Natural killer cell treated with Interleukin-12 subunit alpha and Interleukin-12 subunit beta and Interleukin-15 and Interleukin-18, amount 100 ng/mL, for 72 hours (primary cell): ENCODE data around the gene PTTG2. TPM values are rescaled to one million over a fixed set of nuclear protein-coding genes. Genes with fewer than 3 reads are reported as not detected.
"Not testable (repeated sequence)": the region's sequence is repeated elsewhere in the genome, so short reads cannot be mapped to it uniquely, and the experiment has no call there.

Experiments
- ATAC-seq, 2 donors: fragments of 150-1000 bp; cut with Tn5 transposase in 1 of 2; sonication (Bioruptor Pico), chemical (Tn5 transposase) in 1 of 2; 2 replicates each; pipeline ENCODE4 v1.10.0; 2021
- DNase-seq: peaks from one replicate; pipeline ENCODE4 v3.0.0; 2022; ENCODE audit warnings: low spot score
- H3K27ac Mint-ChIP-seq, 2 donors: 1 replicate in 1 of 2; 2 replicates in 1 of 2; pipeline ENCODE4 v1.8.0; 2022; ENCODE audit warnings: mixed read lengths in 2 of 2, mild to moderate bottlenecking in 1 of 2, moderate library complexity in 1 of 2
- H3K27me3 Mint-ChIP-seq, 2 donors: 1 replicate in 1 of 2; 2 replicates in 1 of 2; pipeline ENCODE4 v1.8.0; 2022; ENCODE audit warnings: mixed read lengths in 2 of 2
- H3K36me3 Mint-ChIP-seq: one replicate; pipeline ENCODE4 v1.8.0; 2022; ENCODE audit warnings: mixed read lengths
- H3K4me1 Mint-ChIP-seq, 2 donors: 1 replicate in 1 of 2; 2 replicates in 1 of 2; pipeline ENCODE4 v1.8.0; 2022; ENCODE audit warnings: low read depth in 2 of 2, mixed read lengths in 2 of 2, mild to moderate bottlenecking in 1 of 2
- H3K4me3 Mint-ChIP-seq: one replicate; pipeline ENCODE4 v1.8.0; 2022; ENCODE audit warnings: mixed read lengths
- H3K9me3 Mint-ChIP-seq: 2 replicates; pipeline ENCODE4 v1.8.0; 2022; ENCODE audit warnings: mixed read lengths
- total RNA-seq, 2 donors: library from RNA; stranded (reverse); gene quantifications; one replicate each; pipeline ENCODE4 v1.2.3, GENCODE V29; 2022

PTTG2 gene
- 1 to 10 TPM; 1.6 to 3.2 TPM for total RNA-seq

DNA sequence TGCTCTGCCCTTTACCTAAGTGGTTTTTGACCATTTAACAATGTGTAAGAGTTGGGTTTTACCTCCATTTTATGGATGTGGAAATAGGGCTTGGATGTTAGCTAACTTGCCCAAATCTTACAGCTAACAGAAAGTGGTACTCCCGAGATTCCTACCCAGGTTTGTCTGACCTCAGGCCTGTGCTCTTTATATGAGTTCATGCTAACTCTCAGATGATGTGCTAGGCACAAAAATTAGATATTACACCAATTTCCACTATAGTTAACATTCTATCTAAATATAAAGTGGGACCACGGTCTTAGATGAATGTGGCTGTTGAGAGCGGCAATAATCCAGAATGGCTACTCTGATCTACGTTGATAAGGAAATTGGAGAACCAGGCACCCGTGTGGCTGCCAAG lies at the start of gene PTTG2:
TSS of gene PTTG2 (plus strand) at position 301 of the 400 bp plus-strand sequence. CDS start at position 338, 37 bp downstream.
- H3K27me3 Mint-ChIP-seq: no peaks in the 10 kb centered on the region
- H3K36me3 Mint-ChIP-seq: no peaks in the 10 kb centered on the region
- DNase-seq: no peak
- ATAC-seq: no peak
- no peak within 1 kb of the TSS for H3K27ac Mint-ChIP-seq
- H3K9me3 Mint-ChIP-seq: no peaks in the 10 kb centered on the region
- H3K4me1 Mint-ChIP-seq: peaks cover 8 to 11% of the 10 kb centered on the region in 2 donors
- no peak within 1 kb of the TSS for H3K4me3 Mint-ChIP-seq

DNA sequence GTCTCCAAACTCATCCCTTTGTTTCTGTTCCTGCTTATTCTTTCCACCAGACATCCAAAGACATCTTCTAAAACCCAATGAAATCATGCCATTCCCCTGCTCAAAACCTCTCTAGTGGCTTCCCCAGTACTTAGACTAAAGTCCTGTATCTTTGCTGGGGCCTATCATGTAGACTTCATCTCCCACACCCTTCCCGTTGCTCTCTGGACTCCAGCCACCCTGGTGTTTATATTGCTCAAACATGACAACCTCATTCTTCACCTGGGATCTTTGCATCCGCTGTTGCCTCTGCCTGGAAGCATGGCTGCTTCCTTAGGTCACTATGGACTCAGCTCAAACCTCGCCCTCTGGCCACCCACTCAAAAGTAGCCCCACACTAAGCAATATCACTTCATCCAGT lies 45.7 kb upstream of the PTTG2 start:
- ATAC-seq (no peak), DNase-seq (no peak)
- Mint-ChIP-seq H3K27ac (no peak overlapping the region), H3K9me3 (no peaks in the 10 kb centered on the region), H3K4me1 (peaks cover 13% of the 10 kb centered on the region in 2 donors), H3K4me3 (no peak overlapping the region), H3K36me3 (no peaks in the 10 kb centered on the region), H3K27me3 (no peaks in the 10 kb centered on the region)

DNA sequence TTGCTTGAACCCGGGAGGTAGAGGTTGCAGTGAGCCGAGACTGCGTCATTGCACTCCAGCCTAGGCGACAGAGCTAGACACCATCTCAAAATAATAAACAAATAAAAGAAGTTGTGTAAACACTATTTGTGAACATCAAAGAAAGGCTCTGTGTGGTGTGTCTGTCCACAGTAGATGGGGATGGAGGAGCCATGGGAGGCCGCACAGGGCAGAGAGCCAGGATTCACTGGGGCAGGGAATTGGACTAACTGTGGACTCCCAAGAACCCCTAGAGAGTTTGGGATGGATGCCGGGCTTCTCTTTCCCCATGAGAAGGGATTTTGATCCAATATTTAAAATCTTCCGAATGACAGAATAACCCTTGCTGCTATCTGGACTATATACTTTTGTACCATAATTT lies 42.8 kb upstream of the PTTG2 start:
- Mint-ChIP-seq H3K9me3 (no peaks in the 10 kb centered on the region), H3K36me3 (no peaks in the 10 kb centered on the region), H3K27me3 (no peaks in the 10 kb centered on the region), H3K27ac (no peak overlapping the region), H3K4me3 (no peak overlapping the region), H3K4me1 (peaks cover 8 to 19% of the 10 kb centered on the region in 2 donors)
- no peak for ATAC-seq
- no peak for DNase-seq

GRCh38 chr4:37918653-37919052 lies 41.5 kb upstream of the PTTG2 start:
- no peak overlapping the region for H3K27ac Mint-ChIP-seq
- no peak overlapping the region for H3K4me3 Mint-ChIP-seq
- H3K9me3 Mint-ChIP-seq: no peaks in the 10 kb centered on the region
- no peaks in the 10 kb centered on the region for H3K27me3 Mint-ChIP-seq
- H3K36me3 Mint-ChIP-seq: no peaks in the 10 kb centered on the region
- peaks cover 10 to 18% of the 10 kb centered on the region in 2 donors for H3K4me1 Mint-ChIP-seq
- DNase-seq: no peak
- ATAC-seq: no peak

- no peaks in the 10 kb centered on the region for H3K36me3 Mint-ChIP-seq
- DNase-seq (no peak), ATAC-seq (no peak)
- H3K4me3 Mint-ChIP-seq: no peak overlapping the region
- H3K9me3 Mint-ChIP-seq: no peaks in the 10 kb centered on the region
- H3K4me1 Mint-ChIP-seq: peaks cover 7 to 18% of the 10 kb centered on the region in 2 donors
- H3K27me3 Mint-ChIP-seq: no peaks in the 10 kb centered on the region
- no peak overlapping the region for H3K27ac Mint-ChIP-seq
Measured at GRCh38 chr4:37922328-37922727, 37.9 kb upstream of the PTTG2 start.

GRCh38 chr4:37923089-37923488 lies 37.1 kb upstream of the PTTG2 start:
- not testable (repeated sequence) for ATAC-seq, H3K9me3 Mint-ChIP-seq, H3K27me3 Mint-ChIP-seq, DNase-seq, H3K4me3 Mint-ChIP-seq, H3K36me3 Mint-ChIP-seq, H3K27ac Mint-ChIP-seq
- peaks cover 7 to 20% of the 10 kb centered on the region in 2 donors for H3K4me1 Mint-ChIP-seq

DNA sequence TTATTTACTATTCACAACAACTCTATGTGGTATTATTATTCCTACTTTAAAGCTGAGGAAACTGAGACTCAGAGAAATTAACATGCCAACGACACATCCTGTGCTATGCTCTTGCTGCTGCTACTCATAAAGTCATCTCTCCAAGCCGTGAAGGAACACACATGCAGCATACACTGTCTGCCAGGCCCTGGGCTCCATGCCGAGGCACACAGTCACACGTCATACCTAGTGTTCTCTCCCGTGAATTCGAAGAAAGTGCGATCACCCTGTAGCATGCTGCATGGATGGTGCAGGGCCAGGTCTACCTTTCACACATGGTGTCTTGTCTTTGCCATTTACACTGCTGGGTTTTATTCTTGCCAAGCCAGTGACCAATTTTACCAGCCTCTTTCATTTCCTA lies 35.3 kb upstream of the PTTG2 start:
- ATAC-seq (no peak), DNase-seq (no peak)
- no peak overlapping the region for H3K27ac Mint-ChIP-seq
- H3K4me1 Mint-ChIP-seq: peaks cover 19 to 39% of the 10 kb centered on the region in 2 donors
- no peaks in the 10 kb centered on the region for H3K9me3 Mint-ChIP-seq
- H3K36me3 Mint-ChIP-seq: peaks cover 6% of the 10 kb centered on the region
- no peak overlapping the region for H3K4me3 Mint-ChIP-seq
- H3K27me3 Mint-ChIP-seq: peaks cover 0 to 2% of the 10 kb centered on the region in 2 donors

DNA sequence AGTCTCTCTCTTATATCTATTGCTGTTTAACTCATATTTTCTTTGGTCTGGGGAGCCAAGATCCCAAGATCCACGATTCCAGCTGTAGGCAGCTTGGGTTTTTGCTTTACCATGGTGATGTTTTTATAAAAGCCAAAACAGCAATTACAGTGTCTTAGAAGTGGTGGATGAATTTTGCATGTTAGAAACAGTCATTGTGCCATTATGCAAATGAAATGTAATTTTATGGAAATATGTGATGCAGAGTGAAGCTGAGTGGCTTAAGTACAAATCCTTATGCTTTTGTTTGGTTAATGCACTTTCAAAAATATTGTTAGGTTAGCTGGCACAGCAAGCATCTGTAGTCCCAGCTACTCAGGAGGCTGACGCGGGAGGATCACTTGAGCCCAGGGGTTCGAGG lies 32.8 kb upstream of the PTTG2 start:
- Mint-ChIP-seq H3K27ac (no peak overlapping the region), H3K4me1 (peaks cover 16 to 24% of the 10 kb centered on the region in 2 donors), H3K4me3 (no peak overlapping the region), H3K36me3 (peaks cover 6% of the 10 kb centered on the region), H3K27me3 (peaks cover 0 to 2% of the 10 kb centered on the region in 2 donors), H3K9me3 (no peaks in the 10 kb centered on the region)
- DNase-seq (no peak), ATAC-seq (no peak)

DNA sequence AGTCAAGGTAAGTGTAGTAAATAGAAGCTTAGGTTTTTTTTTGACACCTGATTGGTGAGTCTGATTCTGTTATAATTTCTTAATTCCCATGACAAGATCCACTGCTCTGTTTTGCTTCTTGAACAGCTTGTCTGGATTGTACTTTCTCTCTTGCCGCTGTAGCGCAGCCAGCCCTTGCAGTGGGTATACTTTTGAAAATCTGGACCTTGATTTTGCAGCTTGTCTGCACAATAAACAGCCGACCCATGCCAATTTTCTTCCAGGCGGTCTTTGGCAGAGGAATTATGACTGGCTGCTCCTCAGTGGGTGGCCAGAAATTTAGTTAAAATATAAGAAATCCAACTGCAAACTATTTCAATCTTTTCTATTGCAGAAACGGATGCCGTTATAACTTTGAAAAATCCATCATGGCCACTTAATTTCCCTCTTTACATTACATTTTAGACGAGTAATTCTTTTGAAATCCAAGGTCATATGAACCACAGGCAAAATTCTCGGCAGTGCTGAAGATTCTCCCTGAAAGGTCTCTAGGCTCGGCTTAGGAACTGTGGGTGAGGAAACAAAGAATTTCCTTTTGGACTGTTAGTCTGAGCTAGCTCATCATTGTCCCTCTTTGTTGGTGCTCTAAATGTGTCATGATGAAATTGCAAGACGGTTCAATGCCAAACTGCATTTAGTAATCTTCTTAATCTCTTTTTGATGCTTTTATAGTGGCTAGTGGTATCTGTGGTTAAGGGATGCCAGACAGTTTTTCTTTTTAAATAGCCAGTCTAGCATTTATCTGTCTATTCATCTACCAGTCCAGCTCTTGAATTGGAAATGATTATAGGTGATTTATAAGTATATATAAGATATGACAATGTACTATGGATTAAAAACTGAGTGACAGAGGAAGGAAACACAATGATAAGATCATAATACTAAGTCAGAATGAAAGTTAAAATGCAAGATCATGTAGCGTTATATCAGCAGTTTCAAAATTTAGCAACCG lies 31.5 kb upstream of the PTTG2 start:
- Mint-ChIP-seq H3K4me1 (peaks cover 17 to 24% of the 10 kb centered on the region in 2 donors), H3K9me3 (no peaks in the 10 kb centered on the region), H3K27ac (no peak overlapping the region), H3K27me3 (peaks cover 0 to 2% of the 10 kb centered on the region in 2 donors), H3K36me3 (peaks cover 6% of the 10 kb centered on the region), H3K4me3 (peak overlapping the region; percentile 2)
- DNase-seq (no peak), ATAC-seq (peak; percentile 15 to 76)

DNA sequence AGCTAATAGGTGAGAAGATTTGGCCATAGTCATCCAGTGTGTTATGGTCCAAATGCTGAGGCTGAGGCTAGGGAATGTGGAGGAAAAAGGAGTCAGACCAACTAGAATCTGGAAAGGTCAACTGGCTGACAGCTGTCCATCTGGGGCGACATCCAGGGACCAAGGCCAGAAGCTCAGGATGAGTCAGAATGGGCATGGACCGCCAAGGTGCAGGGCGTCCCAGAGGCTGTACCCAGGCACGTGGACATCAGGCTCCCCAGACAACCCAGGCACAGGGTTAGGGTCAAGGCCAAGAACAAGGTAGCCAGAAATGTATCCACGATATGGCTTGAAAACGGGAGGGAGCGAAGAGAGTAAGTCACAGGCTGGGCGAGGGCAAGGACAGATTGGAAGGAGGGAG lies 26.1 kb upstream of the PTTG2 start:
- Mint-ChIP-seq H3K27me3 (peaks cover 0 to 2% of the 10 kb centered on the region in 2 donors), H3K36me3 (peaks cover 6% of the 10 kb centered on the region), H3K4me3 (no peak overlapping the region), H3K27ac (no peak overlapping the region), H3K4me1 (peaks cover 13 to 17% of the 10 kb centered on the region in 2 donors), H3K9me3 (no peaks in the 10 kb centered on the region)
- DNase-seq: no peak
- ATAC-seq: no peak

DNA sequence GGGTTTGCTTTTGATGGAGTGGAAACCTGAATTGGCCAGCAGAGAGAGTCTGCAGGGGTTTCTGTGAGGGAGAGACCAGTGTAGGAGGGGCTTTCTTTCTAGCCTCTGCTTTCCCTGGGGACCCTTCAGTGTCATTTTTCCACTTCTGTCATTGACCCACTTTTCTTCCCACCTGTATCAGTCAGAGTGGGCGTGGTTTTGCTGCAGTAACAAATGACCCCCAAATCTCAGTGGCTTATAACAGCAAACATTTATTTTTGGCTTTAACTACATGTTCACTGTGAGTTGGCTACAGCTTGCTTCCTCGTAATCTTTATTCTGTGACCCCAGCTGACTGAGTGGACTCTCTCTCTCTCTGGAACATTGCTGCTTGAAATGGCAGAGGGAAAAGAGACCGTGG lies 25.6 kb upstream of the PTTG2 start:
- no peak for DNase-seq

DNA sequence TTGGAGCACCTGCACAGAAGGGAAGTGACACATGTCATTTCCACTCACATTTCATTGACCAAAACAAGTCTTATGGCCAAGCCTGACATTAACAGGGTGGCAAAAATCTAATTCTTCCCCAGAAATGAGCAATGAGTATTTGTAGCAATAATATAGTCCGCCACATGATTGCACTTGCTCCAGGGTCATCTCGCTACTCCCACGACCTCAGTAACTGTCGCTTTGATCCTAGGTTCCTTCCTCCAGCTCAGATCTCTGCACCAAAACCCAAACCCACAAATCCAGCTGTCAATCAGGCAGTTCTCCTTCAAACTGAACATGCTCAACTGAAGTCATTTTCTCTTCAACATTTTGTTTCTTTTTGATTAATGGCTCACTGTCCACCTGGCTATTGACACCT lies 25.2 kb upstream of the PTTG2 start:
- DNase-seq (no peak), ATAC-seq (no peak)
- H3K4me3 Mint-ChIP-seq: no peak overlapping the region
- no peak overlapping the region for H3K27ac Mint-ChIP-seq
- no peaks in the 10 kb centered on the region for H3K9me3 Mint-ChIP-seq
- H3K27me3 Mint-ChIP-seq: no peaks in the 10 kb centered on the region
- no peaks in the 10 kb centered on the region for H3K36me3 Mint-ChIP-seq
- H3K4me1 Mint-ChIP-seq: peaks cover 9 to 11% of the 10 kb centered on the region in 2 donors

More for the DNA sequence above, 25.6 kb upstream of the PTTG2 start:
- H3K9me3 Mint-ChIP-seq: no peaks in the 10 kb centered on the region
- peaks cover 3% of the 10 kb centered on the region for H3K36me3 Mint-ChIP-seq
- H3K27me3 Mint-ChIP-seq: peaks cover 0 to under 1% of the 10 kb centered on the region in 2 donors
- no peak overlapping the region for H3K27ac Mint-ChIP-seq
- no peak for ATAC-seq
- peaks cover 12 to 16% of the 10 kb centered on the region in 2 donors for H3K4me1 Mint-ChIP-seq
- no peak overlapping the region for H3K4me3 Mint-ChIP-seq

DNA sequence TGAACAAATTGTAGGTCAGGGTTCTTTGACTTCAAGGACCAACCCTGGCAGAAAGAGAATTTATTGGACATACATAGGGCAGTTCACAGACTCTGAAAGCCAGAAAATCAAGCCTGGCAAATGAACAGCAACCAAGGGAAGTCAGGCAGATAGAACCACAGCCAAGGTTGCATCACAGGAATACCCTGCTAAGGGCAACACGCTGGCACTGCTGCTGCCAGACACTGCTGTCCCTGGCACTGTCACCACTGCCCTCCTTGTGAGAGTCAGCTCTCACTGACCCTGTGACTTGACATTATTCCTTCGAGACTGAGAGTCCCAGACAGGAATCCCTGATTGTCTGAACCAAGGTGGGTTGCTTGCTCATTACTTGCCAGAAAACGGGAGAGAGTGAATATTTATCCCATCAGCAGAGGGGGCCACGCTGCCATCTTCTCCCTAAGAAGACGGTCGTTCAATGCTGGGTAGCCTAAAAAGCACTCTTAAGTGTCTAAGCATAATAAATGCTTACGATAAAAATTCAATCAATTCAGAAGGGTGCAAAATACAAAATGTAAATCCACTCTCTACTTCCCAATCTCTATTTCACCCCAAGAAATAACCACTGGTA lies 23.2 kb upstream of the PTTG2 start:
- no peaks in the 10 kb centered on the region for H3K27me3 Mint-ChIP-seq
- H3K4me3 Mint-ChIP-seq: no peak overlapping the region
- H3K9me3 Mint-ChIP-seq: no peaks in the 10 kb centered on the region
- peaks cover 16 to 18% of the 10 kb centered on the region in 2 donors for H3K4me1 Mint-ChIP-seq
- no peaks in the 10 kb centered on the region for H3K36me3 Mint-ChIP-seq
- no peak for DNase-seq
- no peak for ATAC-seq
- H3K27ac Mint-ChIP-seq: no peak overlapping the region

GRCh38 chr4:37938208-37938607 lies 22.0 kb upstream of the PTTG2 start:
- Mint-ChIP-seq H3K27me3 (no peaks in the 10 kb centered on the region), H3K4me1 (peaks cover 20 to 22% of the 10 kb centered on the region in 2 donors), H3K9me3 (no peaks in the 10 kb centered on the region), H3K4me3 (no peak overlapping the region), H3K36me3 (no peaks in the 10 kb centered on the region), H3K27ac (no peak overlapping the region)
- ATAC-seq: no peak
- DNase-seq: no peak
